ENCODE measurements around the gene SORCS1. TPM values are rescaled to one million over a fixed set of nuclear protein-coding genes. Genes with fewer than 3 reads are reported as not detected.

SORCS1 gene
- total RNA-seq, 4 donors from 2014 or later: 0.40 to 5.1 (median 2.5) TPM

- Histone ChIP-seq H3K4me1 (no peaks in the 10 kb centered on the region), H3K4me3 (no peak overlapping the region), H3K27me3 (no peaks in the 10 kb centered on the region), H3K9me3 (no peaks in the 10 kb centered on the region), H3K36me3 (no peaks in the 10 kb centered on the region), H3K27ac (no peak overlapping the region)
- DNase-seq: no peak
- TF ChIP-seq EP300 (IDR thresholded peaks at IDR 0.05; ENCODE audit: low read depth) (no peak), POLR2A (IDR thresholded peaks at IDR 0.05) (no peak), CTCF (IDR thresholded peaks at IDR 0.05) (no peak), POLR2AphosphoS5 (IDR thresholded peaks at IDR 0.05) (no peak)
- in situ Hi-C loops (cut with MboI; ENCODE audit: low pct_ligation_motif_present in 1 of 4, low pct_unique_long_range_greater_than_20kb in 1 of 4, low sequenced_read_pairs in 3 of 4) (no loop called here), intact Hi-C loops (cut with DNase I; ENCODE audit: low total_unique reads) (no loop called here)
These were observed 572.1 kb downstream of the SORCS1 start for GRCh38 chr10:106592396-106592795.

GRCh38 chr10:106582291-106582690, 582.2 kb downstream of the SORCS1 start:
- intact Hi-C loops (cut with DNase I; ENCODE audit: low total_unique reads) (no loop called here), in situ Hi-C loops (cut with MboI; ENCODE audit: low pct_ligation_motif_present in 1 of 4, low pct_unique_long_range_greater_than_20kb in 1 of 4, low sequenced_read_pairs in 3 of 4) (no loop called here)
- no peaks in the 10 kb centered on the region for H3K4me1 ChIP-seq
- no peaks in the 10 kb centered on the region for H3K27me3 ChIP-seq
- H3K36me3 ChIP-seq: no peaks in the 10 kb centered on the region
- TF ChIP-seq POLR2A (IDR thresholded peaks at IDR 0.05): no peak
- no peak for TF ChIP-seq EP300 (IDR thresholded peaks at IDR 0.05; ENCODE audit: low read depth)
- no peaks in the 10 kb centered on the region for H3K9me3 ChIP-seq
- H3K27ac ChIP-seq: no peak overlapping the region
- H3K4me3 ChIP-seq: no peak overlapping the region
- no peak for DNase-seq
- WGBS, 2 donors (ENCODE audit: low coverage in 1 of 2): 0 to 36% methylated on average over 1 to 2 of the region's 2 CpGs

- Histone ChIP-seq H3K27ac (no peak overlapping the region), H3K4me1 (no peaks in the 10 kb centered on the region), H3K27me3 (no peaks in the 10 kb centered on the region), H3K4me3 (no peak overlapping the region), H3K36me3 (no peaks in the 10 kb centered on the region), H3K9me3 (no peaks in the 10 kb centered on the region)
- in situ Hi-C loops (cut with MboI; ENCODE audit: low pct_ligation_motif_present in 1 of 4, low pct_unique_long_range_greater_than_20kb in 1 of 4, low sequenced_read_pairs in 3 of 4): no loop called here
- no peak for DNase-seq
- WGBS, 2 donors (ENCODE audit: low coverage in 1 of 2): 45 to 58% methylated on average over 2 of the region's 2 CpGs
- intact Hi-C loops (cut with DNase I; ENCODE audit: low total_unique reads): no loop called here
- no peak for TF ChIP-seq EP300 (IDR thresholded peaks at IDR 0.05; ENCODE audit: low read depth)
- TF ChIP-seq POLR2AphosphoS5 (IDR thresholded peaks at IDR 0.05): no peak
- TF ChIP-seq CTCF (IDR thresholded peaks at IDR 0.05): no peak
- TF ChIP-seq POLR2A (IDR thresholded peaks at IDR 0.05): no peak
These were observed 586.8 kb downstream of the SORCS1 start for GRCh38 chr10:106577756-106578155.

GRCh38 chr10:106577266-106577665, 587.2 kb downstream of the SORCS1 start:
- H3K4me3 ChIP-seq: no peak overlapping the region
- H3K27ac ChIP-seq: no peak overlapping the region
- H3K27me3 ChIP-seq: no peaks in the 10 kb centered on the region
- intact Hi-C loops (cut with DNase I; ENCODE audit: low total_unique reads) (no loop called here), in situ Hi-C loops (cut with MboI; ENCODE audit: low pct_ligation_motif_present in 1 of 4, low pct_unique_long_range_greater_than_20kb in 1 of 4, low sequenced_read_pairs in 3 of 4) (no loop called here)
- 68 to 74% methylated on average over 9 of the region's 9 CpGs for WGBS, 2 donors (ENCODE audit: low coverage in 1 of 2)
- TF ChIP-seq POLR2A (IDR thresholded peaks at IDR 0.05) (no peak), EP300 (IDR thresholded peaks at IDR 0.05; ENCODE audit: low read depth) (no peak), CTCF (IDR thresholded peaks at IDR 0.05) (no peak), POLR2AphosphoS5 (IDR thresholded peaks at IDR 0.05) (no peak)
- H3K36me3 ChIP-seq: no peaks in the 10 kb centered on the region
- DNase-seq: no peak
- no peaks in the 10 kb centered on the region for H3K9me3 ChIP-seq
- no peaks in the 10 kb centered on the region for H3K4me1 ChIP-seq

GRCh38 chr10:106576534-106576933, 588.0 kb downstream of the SORCS1 start:
- Histone ChIP-seq H3K27me3 (no peaks in the 10 kb centered on the region), H3K4me3 (no peak overlapping the region), H3K36me3 (no peaks in the 10 kb centered on the region), H3K4me1 (no peaks in the 10 kb centered on the region), H3K27ac (no peak overlapping the region), H3K9me3 (no peaks in the 10 kb centered on the region)
- TF ChIP-seq POLR2A (IDR thresholded peaks at IDR 0.05): no peak
- no peak for TF ChIP-seq EP300 (IDR thresholded peaks at IDR 0.05; ENCODE audit: low read depth)
- no peak for TF ChIP-seq CTCF (IDR thresholded peaks at IDR 0.05)
- TF ChIP-seq POLR2AphosphoS5 (IDR thresholded peaks at IDR 0.05): no peak
- DNase-seq: no peak
- WGBS, 2 donors (ENCODE audit: low coverage in 1 of 2): 69 to 80% methylated on average over 1 to 4 of the region's 4 CpGs
- intact Hi-C loops (cut with DNase I; ENCODE audit: low total_unique reads): no loop called here
- in situ Hi-C loops (cut with MboI; ENCODE audit: low pct_ligation_motif_present in 1 of 4, low pct_unique_long_range_greater_than_20kb in 1 of 4, low sequenced_read_pairs in 3 of 4): no loop called here
